ENCODE measurements around the gene SRBD1. TPM values are rescaled to one million over a fixed set of nuclear protein-coding genes. Genes with fewer than 3 reads are reported as not detected.

The SRBD1 gene
- total and polyA plus RNA-seq, 2 of the 8 experiments (the other 6 are each of a cell fraction or from before 2014, with no cell fraction given): 4.6 to 20.0 TPM

GRCh38 chr2:45441571-45441970 lies 169.5 kb downstream of the SRBD1 start:
- no peak overlapping the region for H4K8ac ChIP-seq (ENCODE audit: extremely low read depth, insufficient read depth, low read length)
- DNase-seq (ENCODE audit: low read depth in 1 of 2, low spot score in 2 of 2) (no peak), FAIRE-seq (no peak)
- no peaks in the 10 kb centered on the region for H3K79me1 ChIP-seq (ENCODE audit: low read depth, low read length)
- H2BK12ac ChIP-seq (ENCODE audit: low read depth, low read length): no peak overlapping the region
- no peaks in the 10 kb centered on the region for H3K4me1 ChIP-seq (replicated peaks in 1 of 4; ENCODE audit: control insufficient read depth in 3 of 4, insufficient read depth in 4 of 4, low read length in 3 of 4)
- no peaks in the 10 kb centered on the region; a peak in 1 of 8 replicates for H3K36me3 ChIP-seq (ENCODE audit: control insufficient read depth in 2 of 4, insufficient read depth in 4 of 4, low read length in 3 of 4)
- no peaks in the 10 kb centered on the region for H3K79me2 ChIP-seq (ENCODE audit: control insufficient read depth in 1 of 2, insufficient read depth in 2 of 2, low read length in 2 of 2)
- H4K20me1 ChIP-seq (replicated peaks in 1 of 2; ENCODE audit: control insufficient read depth in 1 of 2, insufficient read depth in 2 of 2, low read length in 2 of 2): no peaks in the 10 kb centered on the region
- H3K9ac ChIP-seq (replicated peaks in 1 of 4; ENCODE audit: extremely low read depth in 1 of 4, low read depth in 3 of 4, low read length in 3 of 4): no peak overlapping the region
- H3K27me3 ChIP-seq (replicated peaks in 1 of 4; ENCODE audit: control insufficient read depth in 3 of 4, extremely low read depth in 1 of 4, insufficient read depth in 3 of 4, low read length in 3 of 4): no peaks in the 10 kb centered on the region
- no peak overlapping the region for H2BK120ac ChIP-seq (replicated peaks; ENCODE audit: low read depth, low read length)
- no peak overlapping the region for H2AFZ ChIP-seq (ENCODE audit: low read length)
- H4K91ac ChIP-seq (replicated peaks; ENCODE audit: insufficient read length, low read length): no peak overlapping the region
- H3K4ac ChIP-seq (replicated peaks; ENCODE audit: insufficient read length, low read depth, low read length): no peak overlapping the region
- ChIA-PET CTCF (ENCODE audit: partially characterized antibody) (interaction anchor here (0.5 kb wide), 1 partner anchor 335 kb away, joined by 3 read pairs; no protein-coding TSS in a partner anchor), POLR2A (ENCODE audit: partially characterized antibody) (no interaction called here)
- no peak overlapping the region for H2BK5ac ChIP-seq (ENCODE audit: low read depth, low read length)
- H2BK20ac ChIP-seq (ENCODE audit: low read length): no peak overlapping the region
- H2BK15ac ChIP-seq (ENCODE audit: low read length): no peak overlapping the region
- no peaks in the 10 kb centered on the region; a peak in 1 of 4 replicates for H3K9me3 ChIP-seq (ENCODE audit: insufficient read depth in 2 of 2, low read depth in 1 of 2, low read length in 1 of 2)
- no peaks in the 10 kb centered on the region for H3K23me2 ChIP-seq (ENCODE audit: low read depth, low read length)
- no peak overlapping the region for H3K4me2 ChIP-seq (ENCODE audit: insufficient read depth in 1 of 2, low read depth in 2 of 2, low read length in 2 of 2)
- no peak overlapping the region for H3K14ac ChIP-seq (ENCODE audit: insufficient read length)
- H3K18ac ChIP-seq (ENCODE audit: extremely low read depth, low read length): no peak overlapping the region
- 87% methylated on average over 3 of the region's 3 CpGs; no CpG with 5 or more reads in 1 of the 2 experiments for WGBS, 2 experiments (ENCODE audit: extremely low coverage in 1 of 2, insufficient coverage in 1 of 2, insufficient read length in 1 of 2, insufficient replicate concordance in 2 of 2, low coverage in 1 of 2, low lambda C conversion rate in 2 of 2, missing lambda C conversion rate in 1 of 2)
- no peak overlapping the region for H3K56ac ChIP-seq (replicated peaks; ENCODE audit: insufficient read length, low read depth, low read length)
- H4K5ac ChIP-seq (ENCODE audit: insufficient read length, low read depth, low read length): no peak overlapping the region
- H2AK5ac ChIP-seq (ENCODE audit: low read depth, low read length): no peak overlapping the region
- no peak overlapping the region for H3K27ac ChIP-seq (ENCODE audit: low read depth, low read length)
- H3K23ac ChIP-seq (ENCODE audit: insufficient read length): no peak overlapping the region
- no peak overlapping the region for H3K4me3 ChIP-seq (ENCODE audit: extremely low read depth in 1 of 4, insufficient read depth in 2 of 4, low read depth in 3 of 4, low read length in 4 of 4)
- TF ChIP-seq PHF8 (conservative IDR thresholded peaks at IDR 0.05; ENCODE audit: low read depth, low read length) (no peak), EGR1 (IDR thresholded peaks at IDR 0.05; ENCODE audit: borderline replicate concordance, low read depth, low read length) (no peak), JUND (IDR thresholded peaks at IDR 0.05; ENCODE audit: low read length) (no peak), BACH1 (IDR thresholded peaks at IDR 0.05; ENCODE audit: low read length) (no peak), FOSL1 (IDR thresholded peaks at IDR 0.05; ENCODE audit: insufficient read depth, low read depth, low read length) (no peak), CTBP2 (IDR thresholded peaks at IDR 0.05; ENCODE audit: borderline replicate concordance, insufficient read depth, insufficient read length, low read length) (no peak), POU5F1 (IDR thresholded peaks at IDR 0.05; ENCODE audit: low read depth, low read length) (no peak), POLR2A (IDR thresholded peaks at IDR 0.05; ENCODE audit: control extremely low read depth in 1 of 2, low read depth in 2 of 2, low read length in 2 of 2) (no peak), SAP30 (IDR thresholded peaks at IDR 0.05; ENCODE audit: insufficient read depth, insufficient replicate concordance, low read length) (no peak), SP1 (IDR thresholded peaks at IDR 0.05; ENCODE audit: low read depth, low read length) (no peak), TAF7 (optimal IDR thresholded peaks at IDR 0.05; ENCODE audit: borderline replicate concordance, low read depth, low read length) (no peak), TEAD4 (IDR thresholded peaks at IDR 0.05; ENCODE audit: low read depth, low read length) (no peak), CREB1 (IDR thresholded peaks at IDR 0.05) (no peak), CBX5 (IDR thresholded peaks at IDR 0.05; ENCODE audit: low read depth, low read length) (no peak), EP300 (IDR thresholded peaks at IDR 0.05; ENCODE audit: borderline replicate concordance in 1 of 2, low read depth in 2 of 2, low read length in 2 of 2) (no peak), YY1 (IDR thresholded peaks at IDR 0.05; ENCODE audit: low read depth, low read length) (no peak)

Measured in H1 (cell line).